ENCODE measurements around the gene DHRS1.
A peak's percentile ranks its signal among the peaks of the same experiment; 100 is the strongest.
"Not testable (repeated sequence)": the region's sequence is repeated elsewhere in the genome, so short reads cannot be mapped to it uniquely, and the experiment has no call there.

Gene DHRS1

GRCh38 chr14:24261969-24262327, 37.6 kb downstream of the DHRS1 start:
- no peak for DNase-seq

DNA sequence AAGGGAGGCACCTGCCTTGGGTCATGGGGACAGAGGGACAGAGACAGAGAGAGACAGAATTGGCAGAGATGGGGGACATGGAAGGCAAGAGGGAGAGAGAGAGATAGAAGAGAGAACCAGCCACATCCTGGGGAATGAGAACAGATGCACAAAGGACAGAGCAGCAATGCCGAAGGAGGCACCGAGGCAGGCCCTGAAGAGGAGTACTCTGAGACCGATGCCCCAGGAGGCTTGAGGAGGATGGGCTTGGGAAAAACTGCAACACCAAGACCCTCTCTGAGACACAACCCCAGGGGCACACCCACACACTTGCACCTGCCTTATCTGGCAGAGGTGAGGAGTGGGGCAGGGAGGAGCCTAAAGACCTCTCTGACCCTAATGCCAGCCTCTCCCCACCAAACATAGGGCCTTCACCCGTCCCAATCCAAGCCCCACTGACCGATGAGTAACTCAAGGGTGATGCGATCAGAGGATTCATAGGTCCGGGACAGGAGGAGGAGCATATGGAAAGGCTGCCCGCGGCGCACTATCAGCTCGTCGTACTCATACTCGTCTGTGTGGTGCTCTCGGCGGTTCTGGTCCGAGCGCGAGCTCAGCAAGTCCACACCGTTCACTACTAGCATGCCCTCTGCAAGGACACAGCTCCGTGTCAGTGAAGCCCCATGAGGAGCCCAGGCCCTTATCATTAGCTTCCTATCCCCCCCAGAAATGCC, 38.2 kb downstream of the DHRS1 start:
- no peak for DNase-seq

- DNase-seq: no peak
Measured at GRCh38 chr14:24260780-24261157, 38.8 kb downstream of the DHRS1 start.

- DNase-seq: no peak
Measured at GRCh38 chr14:24260026-24260779, 39.4 kb downstream of the DHRS1 start.

- DNase-seq: no peak
Measured at GRCh38 chr14:24259282-24260025, 40.1 kb downstream of the DHRS1 start.

- no peak for DNase-seq
Measured at GRCh38 chr14:24258548-24259265, 40.9 kb downstream of the DHRS1 start.

GRCh38 chr14:24258119-24258518, 41.5 kb downstream of the DHRS1 start:
- no peak for DNase-seq

DNA sequence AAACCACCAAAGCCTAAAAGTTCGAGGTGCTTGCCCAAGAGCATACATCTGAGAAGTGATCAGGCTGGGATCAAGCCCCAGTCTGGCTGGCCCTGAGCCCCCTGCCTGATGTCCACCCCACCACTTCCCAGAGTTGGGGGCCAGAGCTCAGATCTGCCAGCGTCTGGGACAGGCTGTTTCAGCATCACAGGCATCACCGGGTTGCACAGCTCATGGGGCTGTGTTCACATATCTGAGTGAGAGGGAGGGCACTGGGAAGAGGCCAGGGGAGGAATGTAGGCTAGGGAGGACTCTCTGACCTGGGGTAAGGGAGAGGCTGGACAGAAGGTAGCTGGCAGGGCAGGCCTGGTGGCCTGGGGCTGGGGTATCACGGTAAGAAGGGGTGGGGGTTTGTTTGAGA, 42.6 kb downstream of the DHRS1 start:
- no peak for DNase-seq

- no peak for DNase-seq
Measured at GRCh38 chr14:24255931-24256711, 43.5 kb downstream of the DHRS1 start.

DNA sequence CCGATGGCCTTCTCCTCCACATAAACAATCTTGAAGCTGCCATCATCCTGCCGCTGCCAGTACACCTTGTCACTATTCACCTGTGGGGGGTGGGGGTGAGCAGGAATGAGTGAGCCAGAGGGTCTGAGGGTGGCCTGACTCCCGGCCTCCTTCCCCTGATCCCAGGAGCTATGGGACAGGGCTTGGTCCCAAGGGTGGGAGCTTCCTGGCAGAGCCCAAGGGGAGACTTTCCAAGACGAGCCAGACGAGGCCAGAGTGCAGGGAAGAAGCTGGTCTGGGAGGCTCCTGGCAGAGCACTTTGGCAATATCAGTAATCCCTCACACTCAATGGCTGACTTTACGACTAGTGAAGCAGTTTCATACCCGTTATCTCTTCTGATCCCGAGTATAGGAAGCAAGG, 44.1 kb downstream of the DHRS1 start:
- no peak for DNase-seq

GRCh38 chr14:24254630-24255392, 44.8 kb downstream of the DHRS1 start:
- DNase-seq: no peak

DNA sequence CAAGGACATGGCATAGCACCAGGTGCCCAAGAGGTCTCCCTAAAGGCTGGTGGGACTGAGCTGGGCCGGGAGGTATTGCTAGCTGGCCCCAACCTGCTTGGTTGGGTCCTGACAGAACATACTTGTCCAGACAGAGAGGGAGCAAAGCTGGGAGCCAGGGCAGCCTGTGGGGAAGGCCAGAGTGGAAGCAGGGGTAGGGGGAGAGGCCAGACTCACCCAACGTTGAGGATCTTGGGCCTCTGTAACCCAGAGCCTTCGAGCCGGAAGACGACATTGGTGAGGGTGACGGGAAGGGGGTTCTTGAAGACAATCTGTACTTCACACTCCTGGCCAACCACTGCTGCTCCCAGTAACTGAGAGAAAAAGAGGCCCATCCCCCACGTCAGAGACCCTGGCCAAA, 45.6 kb downstream of the DHRS1 start:
- no peak for DNase-seq

DNA sequence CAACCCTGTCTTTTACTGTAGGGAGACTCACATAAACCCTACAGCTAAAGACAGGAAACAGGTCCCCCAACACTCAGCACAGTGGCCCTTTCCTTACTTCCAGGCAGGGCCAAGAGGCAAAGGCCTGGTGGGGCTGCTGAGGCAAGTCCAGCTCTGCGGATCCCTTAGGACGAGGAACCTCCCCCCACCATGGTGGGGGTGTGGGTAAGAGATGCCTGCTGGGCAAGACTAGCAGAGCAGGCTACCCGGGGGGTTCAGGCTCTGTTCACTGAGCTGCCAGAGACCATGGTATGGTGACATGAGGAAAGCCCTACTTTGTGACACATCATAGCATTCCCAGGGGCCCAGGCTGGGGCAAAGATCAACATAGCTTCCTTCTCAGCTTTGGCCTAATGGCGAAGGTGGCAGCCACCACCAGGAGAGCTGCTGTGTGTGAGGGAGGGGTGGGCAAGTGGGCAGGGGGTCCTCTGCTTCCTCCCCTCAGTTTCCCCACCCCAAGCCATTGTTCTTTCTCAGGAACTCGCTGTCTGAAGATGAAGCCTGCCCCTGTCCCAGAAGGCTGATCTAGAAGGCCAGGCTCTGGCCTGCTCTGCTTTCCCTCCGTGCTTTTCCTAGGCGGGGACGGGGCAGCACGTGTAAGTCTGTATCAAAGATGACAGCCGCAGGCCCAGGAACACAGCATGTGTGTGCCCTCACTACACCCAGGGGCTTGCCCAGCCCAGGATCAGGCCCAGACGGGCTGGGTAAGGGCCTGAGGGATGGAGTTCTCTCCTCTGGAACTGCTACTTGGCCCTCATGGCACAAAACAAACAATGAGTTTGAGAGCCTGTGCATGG, 47.1 kb downstream of the DHRS1 start:
- no peak for DNase-seq

GRCh38 chr14:24251880-24252288, 47.7 kb downstream of the DHRS1 start:
- DNase-seq: no peak

DNA sequence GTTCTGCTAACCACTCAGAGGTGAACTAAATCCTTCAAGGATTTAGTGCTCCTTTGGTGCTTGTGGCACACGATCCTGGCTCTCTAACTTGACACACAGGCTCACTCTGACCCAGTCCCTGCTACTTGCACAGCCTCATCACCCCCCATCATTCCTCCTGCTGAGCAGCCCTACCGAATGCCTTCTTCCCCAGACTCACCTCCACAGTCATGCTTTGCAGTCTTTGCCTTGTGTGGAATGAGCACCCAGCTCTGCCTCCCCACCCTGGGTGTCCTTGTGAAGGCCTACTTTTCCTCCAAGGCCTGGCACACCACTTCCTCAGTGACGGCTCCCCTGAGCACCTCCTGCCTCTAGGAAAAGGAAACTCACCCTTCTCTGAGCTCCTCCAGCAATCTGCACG, 49.2 kb downstream of the DHRS1 start:
- no peak for DNase-seq

- no peak for DNase-seq
Measured at GRCh38 chr14:24249230-24250021, 50.2 kb downstream of the DHRS1 start.

- DNase-seq: no peak
Measured at GRCh38 chr14:24247422-24247821, 52.2 kb downstream of the DHRS1 start.

GRCh38 chr14:24246765-24247212, 52.8 kb downstream of the DHRS1 start:
- peak; percentile 7 for DNase-seq

DNA sequence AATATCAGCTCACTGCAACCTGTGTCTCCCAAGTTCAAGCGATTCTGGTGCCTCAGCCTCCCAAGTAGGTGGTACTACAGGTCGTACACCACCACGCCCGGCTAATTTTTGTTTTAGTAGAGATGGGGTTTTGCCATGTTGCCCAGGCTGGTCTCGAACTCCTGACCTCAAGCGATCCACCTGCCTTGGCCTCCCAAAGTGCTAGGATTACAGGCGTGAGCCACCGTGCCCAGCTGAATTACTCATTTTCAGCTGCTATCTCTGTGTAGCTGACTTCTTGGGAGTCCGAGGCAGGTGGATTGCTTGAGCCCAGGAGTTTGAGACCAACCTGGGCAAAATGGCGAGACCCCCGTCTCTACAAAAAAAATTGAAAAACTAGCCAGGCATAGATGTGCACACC, 54.2 kb downstream of the DHRS1 start:
- DNase-seq: not testable (repeated sequence)

DNA sequence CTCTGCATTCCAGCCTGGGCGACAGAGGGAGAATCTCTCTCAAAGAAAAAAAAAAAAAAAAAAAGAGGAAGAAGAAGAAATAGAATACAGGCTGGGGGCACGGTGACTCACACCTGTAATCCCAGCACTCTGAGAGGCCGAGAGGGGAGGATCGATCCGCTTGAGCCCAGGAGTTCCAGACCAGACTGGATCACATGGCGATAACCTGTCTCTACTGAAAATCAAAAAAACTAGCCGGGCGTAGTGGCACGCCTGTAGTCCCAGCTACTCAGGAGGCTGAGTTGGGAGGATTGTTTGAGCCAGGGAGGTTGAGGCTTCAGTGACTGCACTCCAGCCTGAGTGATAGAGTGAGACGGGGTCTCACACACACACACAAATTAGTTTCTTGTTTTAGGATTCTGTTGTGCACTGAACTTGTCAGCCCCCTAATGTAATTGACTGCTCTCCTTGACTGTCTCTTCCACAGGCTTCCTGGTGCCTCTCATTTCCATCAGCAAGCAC, 56.2 kb downstream of the DHRS1 start:
- DNase-seq: no peak

Measured in stimulated activated naive CD4-positive, alpha-beta T cell treated with Interleukin-2 at 50 U/mL for 16 hours (primary cell).